ENCODE data around the gene PLAAT5. TPM values are rescaled to one million over a fixed set of nuclear protein-coding genes. Genes with fewer than 3 reads are reported as not detected.

PLAAT5 gene
- total and polyA plus RNA-seq, 2 of the 4 experiments (the other 2 are of a cell fraction): not detected

GRCh38 chr11:63506876-63507275 lies 15.9 kb upstream of the PLAAT5 start:
- Histone ChIP-seq H3K23ac (ENCODE audit: low read depth, low read length) (no peak overlapping the region), H3K14ac (replicated peaks; ENCODE audit: low read depth, low read length) (no peak overlapping the region), H3K4me1 (ENCODE audit: control insufficient read depth, insufficient read depth, low read length) (no peaks in the 10 kb centered on the region), H2AK9ac (replicated peaks; ENCODE audit: low read depth, low read length, poor library complexity) (no peak overlapping the region), H3K4ac (ENCODE audit: low read depth, low read length) (no peak overlapping the region), H2BK20ac (ENCODE audit: low read depth, low read length) (no peak overlapping the region), H2BK15ac (ENCODE audit: low read depth, low read length) (no peak overlapping the region), H3K79me1 (ENCODE audit: low read depth in 1 of 2, low read length in 2 of 2) (no peaks in the 10 kb centered on the region), H3K9ac (ENCODE audit: low read depth, low read length) (no peak overlapping the region), H2BK120ac (ENCODE audit: low read depth, low read length) (no peak overlapping the region), H4K8ac (ENCODE audit: low read depth in 2 of 2, low read length in 2 of 2) (no peak overlapping the region), H3K27me3 (ENCODE audit: control insufficient read depth, insufficient read depth, low read length) (peaks cover 2% of the 10 kb centered on the region; the same call in 1 of the 2 replicates), H2BK5ac (ENCODE audit: low read depth, low read length, poor library complexity, severe bottlenecking) (no peak overlapping the region), H3K4me2 (ENCODE audit: low read depth, low read length) (no peak overlapping the region), H4K5ac (ENCODE audit: low read depth, low read length) (no peak overlapping the region), H4K91ac (ENCODE audit: insufficient read depth, low read depth, low read length) (no peak overlapping the region), H4K20me1 (ENCODE audit: insufficient read depth, low read length) (no peaks in the 10 kb centered on the region), H3K9me1 (ENCODE audit: insufficient read depth, low read length) (no peaks in the 10 kb centered on the region), H3K4me3 (ENCODE audit: insufficient read depth, low read depth, low read length) (no peak overlapping the region), H3K36me3 (ENCODE audit: control insufficient read depth, insufficient read depth, low read length) (no peaks in the 10 kb centered on the region), H3K18ac (ENCODE audit: low read depth, low read length) (no peak overlapping the region), H3K9me3 (ENCODE audit: control insufficient read depth, insufficient read depth, low read length) (no peaks in the 10 kb centered on the region), H3K56ac (ENCODE audit: extremely low read depth, insufficient read depth, low read length) (no peak overlapping the region), H3K27ac (ENCODE audit: insufficient read depth, low read length) (no peak overlapping the region), H2AK5ac (ENCODE audit: low read depth, low read length) (no peak overlapping the region), H2AFZ (replicated peaks; ENCODE audit: low read length, poor library complexity) (no peak overlapping the region)
- no CpG with 5 or more reads among the region's 2 CpGs for WGBS, 2 experiments (ENCODE audit: extremely low coverage in 2 of 2, insufficient read length in 1 of 2)
- TF ChIP-seq CEBPB (IDR thresholded peaks at IDR 0.05; ENCODE audit: low read depth, low read length) (no peak), NFE2L2 (IDR thresholded peaks at IDR 0.05; ENCODE audit: low read depth, low read length) (no peak), BHLHE40 (IDR thresholded peaks at IDR 0.05; ENCODE audit: low read depth, low read length) (no peak), RFX5 (IDR thresholded peaks at IDR 0.05; ENCODE audit: low read depth, low read length) (no peak), CTCF (conservative IDR thresholded peaks at IDR 0.05; ENCODE audit: low read depth, low read length) (no peak), RCOR1 (IDR thresholded peaks at IDR 0.05; ENCODE audit: insufficient replicate concordance, low read length) (no peak), MAFK (IDR thresholded peaks at IDR 0.05; ENCODE audit: low read depth, low read length) (no peak), POLR2A (IDR thresholded peaks at IDR 0.05; ENCODE audit: low read depth, low read length) (no peak), SMC3 (IDR thresholded peaks at IDR 0.05; ENCODE audit: low read depth, low read length) (no peak), MXI1 (IDR thresholded peaks at IDR 0.05; ENCODE audit: borderline replicate concordance, low read depth, low read length) (no peak), CHD1 (IDR thresholded peaks at IDR 0.05; ENCODE audit: low read depth, low read length) (no peak), FOS (IDR thresholded peaks at IDR 0.05; ENCODE audit: low read depth, low read length) (no peak), MAZ (IDR thresholded peaks at IDR 0.05; ENCODE audit: borderline replicate concordance, low read depth, low read length) (no peak), USF2 (IDR thresholded peaks at IDR 0.05; ENCODE audit: low read depth, low read length) (no peak)
- ATAC-seq (ENCODE audit: low read depth) (no peak), DNase-seq (no peak)
- in situ Hi-C loops (cut with MboI; ENCODE audit: low sequenced_read_pairs) (no loop called here), intact Hi-C loops (cut with micrococcal nuclease) (no loop called here), dilution Hi-C loops (cut with HindIII; ENCODE audit: low sequenced_read_pairs, unreplicated experiment) (no loop called here)
- BruUV-seq (replicated peaks): no TSS peak
- CTCF ChIA-PET: no interaction called here
- POLR2A ChIA-PET (ENCODE audit: unreplicated experiment): no interaction called here
